Lower leg skin (tissue), 4 donors: ENCODE measurements around the gene COL25A1. TPM values are rescaled to one million over a fixed set of nuclear protein-coding genes. Genes with fewer than 3 reads are reported as not detected.
"Not testable (repeated sequence)": the region's sequence is repeated elsewhere in the genome, so short reads cannot be mapped to it uniquely, and the experiment has no call there.

Experiments used
- DNase-seq, 2 donors: peaks; one replicate each; pipeline ENCODE4 v3.0.0-alpha.2; 2019; ENCODE audit warnings: low spot score in 2 of 2
- H3K4me3 ChIP-seq: fragments of 200-600 bp; sonication (generic); 2 replicates; pipeline ENCODE4 v1.5.1; 2017; ENCODE audit warnings: mild to moderate bottlenecking, low read depth; ENCODE audit not compliant: poor library complexity, severe bottlenecking
- CTCF ChIP-seq, 3 donors: fragments of 450-650 bp; IDR thresholded peaks; one replicate each; pipeline ENCODE4 v1.5.1; 2016; ENCODE audit warnings: antibody characterized with exemption in 3 of 3, mild to moderate bottlenecking in 3 of 3, moderate library complexity in 2 of 3
- POLR2A ChIP-seq, 2 donors: fragments of 450-650 bp; IDR thresholded peaks; one replicate each; pipeline ENCODE4 v1.6.1; 2016 to 2017; ENCODE audit warnings: antibody characterized with exemption in 2 of 2, mild to moderate bottlenecking in 1 of 2, moderate library complexity in 1 of 2
- WGBS, 2 donors: methylation state at CpG; one replicate each; pipeline ENCODE4 v1.1.5; 2018; 5-methylcytosine and 5-hydroxymethylcytosine counted together
- intact Hi-C: fragments of 100-400 bp; cut with DNase I; formaldehyde crosslinking; loops from one replicate; pipeline ENCODE4 v1.15.0; 2023; ENCODE audit warnings: low total_unique reads
- total RNA-seq, 4 donors: library from RNA; depleted of rRNA; stranded (reverse); fragments of >200 nt; gene quantifications; one replicate each; pipeline ENCODE4 v1.1.0, GENCODE V29; 2016

The COL25A1 gene
- total RNA-seq, 4 donors from 2014 or later = 0.42 to 2.4 (median 1.5) TPM

- no peak overlapping the region for H3K4me3 ChIP-seq
- intact Hi-C loops = no loop called here
- no peak for DNase-seq
- TF ChIP-seq POLR2A (IDR thresholded peaks at IDR 0.05) = no peak
- TF ChIP-seq CTCF (IDR thresholded peaks at IDR 0.05) = no peak
These were observed 152.6 kb downstream of the COL25A1 start for GRCh38 chr4:109149836-109150235.

GRCh38 chr4:109148577-109149075 lies 153.8 kb downstream of the COL25A1 start:
- intact Hi-C loops = no loop called here
- no peak for TF ChIP-seq POLR2A (IDR thresholded peaks at IDR 0.05)
- no peak for TF ChIP-seq CTCF (IDR thresholded peaks at IDR 0.05)
- no peak overlapping the region for H3K4me3 ChIP-seq
- WGBS, 2 donors = 96% methylated on average over 2 of the region's 2 CpGs
- no peak for DNase-seq

GRCh38 chr4:109147135-109147534 lies 155.3 kb downstream of the COL25A1 start:
- 77 to 85% methylated on average over 1 of the region's 1 CpG for WGBS, 2 donors
- DNase-seq = no peak
- H3K4me3 ChIP-seq = no peak overlapping the region
- intact Hi-C loops = no loop called here
- TF ChIP-seq CTCF (IDR thresholded peaks at IDR 0.05) (no peak), POLR2A (IDR thresholded peaks at IDR 0.05) (no peak)

GRCh38 chr4:109146499-109146898 lies 156.0 kb downstream of the COL25A1 start:
- WGBS, 2 donors = 62 to 69% methylated on average over 1 of the region's 1 CpG
- TF ChIP-seq CTCF (IDR thresholded peaks at IDR 0.05) (no peak), POLR2A (IDR thresholded peaks at IDR 0.05) (no peak)
- intact Hi-C loops = no loop called here
- DNase-seq = no peak
- no peak overlapping the region for H3K4me3 ChIP-seq

DNA sequence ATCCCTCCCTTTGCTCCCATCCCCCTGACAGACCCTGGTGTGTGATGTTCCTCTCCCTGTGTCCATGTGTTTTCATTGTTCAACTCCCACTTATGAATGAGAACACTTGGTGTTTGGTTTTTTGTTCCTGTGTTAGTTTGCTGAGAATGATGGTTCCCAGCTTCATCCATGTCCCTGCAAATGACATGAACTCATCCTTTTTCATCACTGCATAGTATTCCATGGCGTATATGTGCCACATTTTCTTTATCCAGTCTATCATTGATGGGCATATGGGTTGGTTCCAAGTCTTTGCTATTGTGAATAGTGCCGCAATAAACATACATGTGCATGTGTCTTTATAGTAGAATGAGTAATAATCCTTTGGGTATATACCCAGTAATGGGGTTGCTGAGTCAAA lies 164.3 kb downstream of the COL25A1 start:
- intact Hi-C loops, H3K4me3 ChIP-seq, DNase-seq: not testable (repeated sequence)
- 95 to 96% methylated on average over 2 of the region's 2 CpGs for WGBS, 2 donors

- H3K4me3 ChIP-seq = no peak overlapping the region
- intact Hi-C loops = no loop called here
These were observed 167.5 kb downstream of the COL25A1 start for GRCh38 chr4:109134921-109135320.

More at GRCh38 chr4:109134921-109135320, 167.5 kb downstream of the COL25A1 start:
- DNase-seq = no peak
- TF ChIP-seq CTCF (IDR thresholded peaks at IDR 0.05) (no peak), POLR2A (IDR thresholded peaks at IDR 0.05) (no peak)
